Testis (tissue), 2 donors: Measurements from ENCODE around the gene PCBP3.

Experiments used
- POLR2A ChIP-seq: fragments of 450-650 bp; IDR thresholded peaks from one replicate; pipeline ENCODE4 v1.6.1; 2017; ENCODE audit warnings: antibody characterized with exemption, mild to moderate bottlenecking, moderate library complexity
- TF ChIP-seq, protein P1 (sequence below), 3 experiments: fragments of 450-650 bp in 2 of 3; fragments of 200-600 bp in 1 of 3; sonication (generic) in 1 of 3; IDR thresholded peaks; one replicate each; pipeline ENCODE4 v1.5.1; 2016 to 2019; ENCODE audit warnings: antibody characterized with exemption in 3 of 3, mild to moderate bottlenecking in 2 of 3, moderate library complexity in 1 of 3

DNA sequence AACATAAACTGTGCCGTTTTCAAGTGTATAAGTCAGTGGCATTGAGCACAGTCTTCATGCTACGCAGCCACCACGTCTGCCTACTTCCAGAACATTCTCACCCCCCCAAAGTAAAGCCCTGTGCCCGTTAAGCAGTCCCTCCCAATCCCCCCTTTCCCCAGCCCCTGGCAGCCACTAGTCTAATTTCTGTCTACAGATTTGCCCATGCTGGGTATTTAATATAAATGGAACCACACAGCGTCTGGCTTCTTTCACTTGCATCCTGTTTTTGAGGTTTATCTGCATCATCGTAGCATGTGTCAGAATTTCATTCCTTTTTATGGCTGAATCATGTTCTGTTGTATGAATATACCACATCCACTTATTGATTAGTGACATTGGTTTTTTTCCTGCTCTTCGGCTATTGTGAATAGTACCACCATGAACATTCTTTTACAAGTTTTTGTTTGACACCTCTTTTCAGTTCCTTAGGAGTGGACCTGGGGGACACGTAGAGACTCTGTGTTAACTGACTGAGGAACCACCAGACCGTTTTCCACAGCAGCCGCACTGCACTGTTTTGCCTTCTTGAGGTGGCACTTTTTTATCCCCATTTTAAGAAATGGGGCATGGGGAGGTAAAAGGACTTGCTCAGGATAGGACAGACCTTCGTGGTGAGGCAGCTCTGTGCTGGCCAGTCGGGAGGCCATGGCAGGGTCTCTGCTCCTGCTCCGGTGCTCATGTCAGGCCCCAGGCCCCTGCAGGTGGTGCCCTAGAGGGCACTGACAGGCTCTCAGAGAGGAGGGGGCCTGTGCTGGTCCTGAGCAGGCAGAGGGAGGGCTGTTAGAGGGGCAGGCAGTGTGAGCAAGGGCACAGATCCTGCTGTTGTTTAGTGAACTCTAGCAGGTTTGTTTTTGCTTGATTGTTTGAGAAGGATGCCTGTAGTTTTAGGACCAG is 123.8 kb downstream of the PCBP3 start:
- TF ChIP-seq, protein P1, sequence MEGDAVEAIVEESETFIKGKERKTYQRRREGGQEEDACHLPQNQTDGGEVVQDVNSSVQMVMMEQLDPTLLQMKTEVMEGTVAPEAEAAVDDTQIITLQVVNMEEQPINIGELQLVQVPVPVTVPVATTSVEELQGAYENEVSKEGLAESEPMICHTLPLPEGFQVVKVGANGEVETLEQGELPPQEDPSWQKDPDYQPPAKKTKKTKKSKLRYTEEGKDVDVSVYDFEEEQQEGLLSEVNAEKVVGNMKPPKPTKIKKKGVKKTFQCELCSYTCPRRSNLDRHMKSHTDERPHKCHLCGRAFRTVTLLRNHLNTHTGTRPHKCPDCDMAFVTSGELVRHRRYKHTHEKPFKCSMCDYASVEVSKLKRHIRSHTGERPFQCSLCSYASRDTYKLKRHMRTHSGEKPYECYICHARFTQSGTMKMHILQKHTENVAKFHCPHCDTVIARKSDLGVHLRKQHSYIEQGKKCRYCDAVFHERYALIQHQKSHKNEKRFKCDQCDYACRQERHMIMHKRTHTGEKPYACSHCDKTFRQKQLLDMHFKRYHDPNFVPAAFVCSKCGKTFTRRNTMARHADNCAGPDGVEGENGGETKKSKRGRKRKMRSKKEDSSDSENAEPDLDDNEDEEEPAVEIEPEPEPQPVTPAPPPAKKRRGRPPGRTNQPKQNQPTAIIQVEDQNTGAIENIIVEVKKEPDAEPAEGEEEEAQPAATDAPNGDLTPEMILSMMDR (IDR thresholded peaks at IDR 0.05), result no peak
- no peak for TF ChIP-seq POLR2A
